IMR-90 (cell line): ENCODE measurements around the gene MBOAT1. TPM values are rescaled to one million over a fixed set of nuclear protein-coding genes. Genes with fewer than 3 reads are reported as not detected.

Experiments used
- ATAC-seq: fragments of 200-7000 bp; cut with Tn5 transposase; 2 replicates; pipeline ENCODE4 v1.9.1; 2020; ENCODE audit warnings: low read depth, mild to moderate bottlenecking, moderate library complexity
- BruUV-seq: library from RNA; stranded (reverse); fragments of 400-500 nt; replicated peaks from 2 replicates; lab custom pipeline; 2021; lab: Mats Ljungman, UMichigan
- CTCF ChIA-PET: fragments of 300-600 bp; formaldehyde crosslinking; extraction: SDS; loops from one replicate; lab custom pipeline; 2021; ENCODE audit warnings: antibody characterized with exemption; lab: Yijun Ruan, JAX
- POLR2A ChIA-PET: fragments of 300-600 bp; sonication (Branson Sonifier 250); formaldehyde crosslinking; loops from one replicate; lab custom pipeline; 2022; ENCODE audit warnings: antibody characterized with exemption; ENCODE audit not compliant: unreplicated experiment; lab: Charles Lee
- DNase-seq: peaks from one replicate; pipeline ENCODE4 v3.0.0; 2013
- H2AFZ ChIP-seq: replicated peaks from 2 replicates; pipeline ENCODE3; 2013; ENCODE audit warnings: low read length, mild to moderate bottlenecking; ENCODE audit not compliant: poor library complexity
- H2AK5ac ChIP-seq: 2 replicates; pipeline ENCODE4 v1.6.1; 2013; ENCODE audit warnings: low read depth, low read length, inconsistent platforms
- H2AK9ac ChIP-seq: replicated peaks from 2 replicates; pipeline ENCODE3; 2013; ENCODE audit warnings: mild to moderate bottlenecking, low read depth, low read length, moderate library complexity; ENCODE audit not compliant: poor library complexity
- H2BK120ac ChIP-seq: 2 replicates; pipeline ENCODE4 v1.6.1; 2013; ENCODE audit warnings: low read depth, low read length, inconsistent platforms
- H2BK15ac ChIP-seq: 3 replicates; pipeline ENCODE4 v1.6.1; 2013; ENCODE audit warnings: low read depth, low read length, inconsistent platforms
- H2BK20ac ChIP-seq: 2 replicates; pipeline ENCODE4 v1.6.1; 2013; ENCODE audit warnings: low read depth, mild to moderate bottlenecking, inconsistent platforms, low read length, moderate library complexity
- H2BK5ac ChIP-seq: 2 replicates; pipeline ENCODE4 v1.6.1; 2013; ENCODE audit warnings: mild to moderate bottlenecking, low read depth, low read length, inconsistent platforms; ENCODE audit not compliant: poor library complexity, severe bottlenecking
- H3K14ac ChIP-seq: replicated peaks from 2 replicates; pipeline ENCODE4 v1.6.1; 2013; ENCODE audit warnings: low read depth, low read length, inconsistent platforms
- H3K18ac ChIP-seq: 2 replicates; pipeline ENCODE4 v1.6.1; 2013; ENCODE audit warnings: low read depth, low read length, control low read depth
- H3K23ac ChIP-seq: 2 replicates; pipeline ENCODE4 v1.6.1; 2013; ENCODE audit warnings: low read depth, low read length, inconsistent platforms
- H3K27ac ChIP-seq: 2 replicates; pipeline ENCODE4 v1.5.1; 2013; ENCODE audit warnings: mild to moderate bottlenecking, control low read depth, low read length; ENCODE audit not compliant: insufficient read depth
- H3K27me3 ChIP-seq: 2 replicates; pipeline ENCODE4 v1.6.1; 2013; ENCODE audit warnings: low read length; ENCODE audit not compliant: control insufficient read depth, insufficient read depth
- H3K36me3 ChIP-seq: 2 replicates; pipeline ENCODE4 v1.6.1; 2013; ENCODE audit warnings: low read length, mixed read lengths; ENCODE audit not compliant: control insufficient read depth, insufficient read depth
- H3K4ac ChIP-seq: 2 replicates; pipeline ENCODE4 v1.6.1; 2013; ENCODE audit warnings: low read depth, low read length, inconsistent platforms
- H3K4me1 ChIP-seq: 2 replicates; pipeline ENCODE4 v1.6.1; 2013; ENCODE audit warnings: low read length, mixed read lengths; ENCODE audit not compliant: control insufficient read depth, insufficient read depth
- H3K4me2 ChIP-seq: 2 replicates; pipeline ENCODE4 v1.6.1; 2013; ENCODE audit warnings: low read depth, mild to moderate bottlenecking, control low read depth, low read length, moderate library complexity
- H3K4me3 ChIP-seq: 2 replicates; pipeline ENCODE4 v1.5.1; 2013; ENCODE audit warnings: low read depth, mild to moderate bottlenecking, control low read depth, low read length, moderate library complexity; ENCODE audit not compliant: insufficient read depth
- H3K56ac ChIP-seq: 2 replicates; pipeline ENCODE4 v1.6.1; 2013; ENCODE audit warnings: low read length, inconsistent platforms; ENCODE audit not compliant: insufficient read depth; ENCODE audit errors: extremely low read depth
- H3K79me1 ChIP-seq, 2 experiments: 2 replicates each; pipeline ENCODE4 v1.6.1; 2013; ENCODE audit warnings: low read length in 2 of 2, inconsistent platforms in 1 of 2, low read depth in 1 of 2
- H3K9ac ChIP-seq: 2 replicates; pipeline ENCODE4 v1.6.1; 2013; ENCODE audit warnings: low read depth, low read length, control low read depth
- H3K9me1 ChIP-seq: 2 replicates; pipeline ENCODE4 v1.6.1; 2013; ENCODE audit warnings: low read length, inconsistent platforms; ENCODE audit not compliant: insufficient read depth
- H3K9me3 ChIP-seq: 2 replicates; pipeline ENCODE4 v1.6.1; 2013; ENCODE audit warnings: low read length; ENCODE audit not compliant: control insufficient read depth, insufficient read depth
- H4K20me1 ChIP-seq: 2 replicates; pipeline ENCODE4 v1.6.1; 2013; ENCODE audit warnings: low read length, inconsistent platforms; ENCODE audit not compliant: insufficient read depth
- H4K5ac ChIP-seq: 2 replicates; pipeline ENCODE4 v1.6.1; 2013; ENCODE audit warnings: mild to moderate bottlenecking, low read depth, low read length, control low read depth
- H4K8ac ChIP-seq, 2 experiments: 2 replicates each; pipeline ENCODE4 v1.6.1; 2013; ENCODE audit warnings: low read depth in 2 of 2, low read length in 2 of 2, control low read depth in 1 of 2, inconsistent platforms in 1 of 2
- H4K91ac ChIP-seq: 2 replicates; pipeline ENCODE4 v1.6.1; 2013; ENCODE audit warnings: low read depth, low read length, inconsistent platforms; ENCODE audit not compliant: insufficient read depth
- BHLHE40 ChIP-seq: fragments of 150-350 bp; IDR thresholded peaks from 2 replicates; pipeline ENCODE4 v1.6.1; 2016; ENCODE audit warnings: mild to moderate bottlenecking, low read depth, low read length
- CEBPB ChIP-seq: IDR thresholded peaks from 2 replicates; pipeline ENCODE4 v1.6.1; 2012; ENCODE audit warnings: low read depth, low read length, improper control_type of control experiment
- CHD1 ChIP-seq: IDR thresholded peaks from 2 replicates; pipeline ENCODE4 v1.6.1; 2012; ENCODE audit warnings: low read depth, low read length, improper control_type of control experiment
- FOS ChIP-seq: fragments of 150-350 bp; IDR thresholded peaks from 2 replicates; pipeline ENCODE4 v1.6.1; 2016; ENCODE audit warnings: low read depth, low read length
- MAFK ChIP-seq: IDR thresholded peaks from 2 replicates; pipeline ENCODE4 v1.6.1; 2012; ENCODE audit warnings: low read depth, low read length, improper control_type of control experiment
- MAZ ChIP-seq: IDR thresholded peaks from 2 replicates; pipeline ENCODE4 v1.6.1; 2012; ENCODE audit warnings: low read depth, mild to moderate bottlenecking, low read length, improper control_type of control experiment, moderate library complexity, borderline replicate concordance
- MXI1 ChIP-seq: IDR thresholded peaks from 2 replicates; pipeline ENCODE4 v1.6.1; 2012; ENCODE audit warnings: low read depth, mild to moderate bottlenecking, low read length, moderate library complexity, borderline replicate concordance
- NFE2L2 ChIP-seq: fragments of 150-350 bp; IDR thresholded peaks from 2 replicates; pipeline ENCODE4 v1.6.1; 2016; ENCODE audit warnings: low read depth, mild to moderate bottlenecking, low read length
- POLR2A ChIP-seq: IDR thresholded peaks from 2 replicates; pipeline ENCODE4 v1.6.1; 2012; ENCODE audit warnings: mild to moderate bottlenecking, low read depth, low read length
- RAD21 ChIP-seq: IDR thresholded peaks from 2 replicates; pipeline ENCODE4 v1.6.1; 2012; ENCODE audit warnings: low read length, improper control_type of control experiment
- RCOR1 ChIP-seq: IDR thresholded peaks from 2 replicates; pipeline ENCODE4 v1.6.1; 2012; ENCODE audit warnings: mild to moderate bottlenecking, low read length, improper control_type of control experiment; ENCODE audit not compliant: insufficient replicate concordance
- RFX5 ChIP-seq: IDR thresholded peaks from 2 replicates; pipeline ENCODE4 v1.8.0; 2012; ENCODE audit warnings: low read depth, mild to moderate bottlenecking, low read length, moderate library complexity
- SMC3 ChIP-seq: fragments of 150-350 bp; IDR thresholded peaks from 2 replicates; pipeline ENCODE4 v1.6.1; 2016; ENCODE audit warnings: low read depth, mild to moderate bottlenecking, antibody characterized with exemption, low read length, moderate library complexity
- WGBS, 2 experiments: methylation state at CpG; one replicate each; pipeline versions ENCODE4 v1.1.5 to v1.1.7; 2013; ENCODE audit warnings: missing lambda C conversion rate in 2 of 2; ENCODE audit not compliant: insufficient read length in 1 of 2; ENCODE audit errors: extremely low coverage in 2 of 2; 5-methylcytosine and 5-hydroxymethylcytosine counted together
- dilution Hi-C: fragments of 300-500 bp; cut with HindIII; formaldehyde crosslinking; loops from one replicate; pipeline ENCODE4 v1.14.3; 2018; ENCODE audit warnings: low sequenced_read_pairs; ENCODE audit not compliant: unreplicated experiment
- in situ Hi-C: fragments of 300-500 bp; cut with MboI; formaldehyde crosslinking; loops from 3 replicates; pipeline ENCODE4 v1.14.3; 2019; ENCODE audit warnings: low sequenced_read_pairs, inconsistent platforms, mixed read lengths
- intact Hi-C: fragments of 100-400 bp; cut with micrococcal nuclease; formaldehyde crosslinking; loops from 2 replicates; pipeline ENCODE4 v1.10.0; 2022
- polyA plus RNA-seq, 3 experiments: library from polyadenylated mRNA; depleted of rRNA; stranded (reverse); fragments of >200 nt; gene quantifications; 2 replicates each; pipeline ENCODE4 v1.2.3, GENCODE V29; 2012; ENCODE audit warnings: low replicate concordance in 1 of 3
- total RNA-seq: library from RNA; depleted of rRNA; stranded (reverse); fragments of >200 nt; gene quantifications from 2 replicates; pipeline ENCODE4 v1.2.3, GENCODE V29; 2012
- TF ChIP-seq, protein P1 (sequence below): conservative IDR thresholded peaks from 2 replicates; pipeline ENCODE4 v1.5.1; 2012; ENCODE audit warnings: mild to moderate bottlenecking, low read depth, low read length, improper control_type of control experiment
- TF ChIP-seq, protein P2 (sequence below): fragments of 150-350 bp; IDR thresholded peaks from 2 replicates; pipeline ENCODE4 v1.6.1; 2017; ENCODE audit warnings: mild to moderate bottlenecking, antibody characterized with exemption, low read length, low read depth
- TF ChIP-seq, protein P3 (sequence below): fragments of 150-350 bp; IDR thresholded peaks from 2 replicates; pipeline ENCODE4 v1.6.1; 2016; ENCODE audit warnings: low read depth, mild to moderate bottlenecking, low read length, moderate library complexity, borderline replicate concordance

Gene MBOAT1
- total and polyA plus RNA-seq, 2 of the 4 experiments (the other 2 are of a cell fraction), result 1.6 to 4.7 TPM

DNA sequence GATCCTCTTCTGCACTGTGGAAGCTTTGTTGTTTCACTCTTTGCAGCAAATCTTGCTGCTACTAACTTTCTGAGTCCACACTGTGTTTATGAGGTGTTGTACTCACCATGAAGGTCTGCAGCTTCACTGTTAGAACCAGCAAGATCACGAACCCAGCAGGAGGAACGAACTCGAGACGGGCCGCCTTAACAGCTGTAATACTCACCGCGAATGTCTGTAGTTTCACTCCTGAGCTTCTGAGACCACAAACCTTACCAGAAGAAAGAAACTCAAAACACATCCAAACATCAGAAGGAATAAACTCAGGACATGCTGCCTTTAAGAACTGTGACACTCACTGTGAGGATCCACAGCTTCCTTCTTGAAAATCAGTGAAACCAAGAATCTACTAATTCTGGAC lies 48.1 kb upstream of the MBOAT1 start:
- H3K79me1 ChIP-seq, result no peaks in the 10 kb centered on the region
- no peaks in the 10 kb centered on the region for H3K36me3 ChIP-seq
- no peak overlapping the region for H3K9ac ChIP-seq
- H3K23ac ChIP-seq, result no peak overlapping the region
- no peak for TF ChIP-seq RCOR1
- TF ChIP-seq RFX5, result no peak
- TF ChIP-seq RAD21, result no peak
- TF ChIP-seq CEBPB, result no peak
- TF ChIP-seq, protein P1, sequence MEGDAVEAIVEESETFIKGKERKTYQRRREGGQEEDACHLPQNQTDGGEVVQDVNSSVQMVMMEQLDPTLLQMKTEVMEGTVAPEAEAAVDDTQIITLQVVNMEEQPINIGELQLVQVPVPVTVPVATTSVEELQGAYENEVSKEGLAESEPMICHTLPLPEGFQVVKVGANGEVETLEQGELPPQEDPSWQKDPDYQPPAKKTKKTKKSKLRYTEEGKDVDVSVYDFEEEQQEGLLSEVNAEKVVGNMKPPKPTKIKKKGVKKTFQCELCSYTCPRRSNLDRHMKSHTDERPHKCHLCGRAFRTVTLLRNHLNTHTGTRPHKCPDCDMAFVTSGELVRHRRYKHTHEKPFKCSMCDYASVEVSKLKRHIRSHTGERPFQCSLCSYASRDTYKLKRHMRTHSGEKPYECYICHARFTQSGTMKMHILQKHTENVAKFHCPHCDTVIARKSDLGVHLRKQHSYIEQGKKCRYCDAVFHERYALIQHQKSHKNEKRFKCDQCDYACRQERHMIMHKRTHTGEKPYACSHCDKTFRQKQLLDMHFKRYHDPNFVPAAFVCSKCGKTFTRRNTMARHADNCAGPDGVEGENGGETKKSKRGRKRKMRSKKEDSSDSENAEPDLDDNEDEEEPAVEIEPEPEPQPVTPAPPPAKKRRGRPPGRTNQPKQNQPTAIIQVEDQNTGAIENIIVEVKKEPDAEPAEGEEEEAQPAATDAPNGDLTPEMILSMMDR, result no peak
- no peak for TF ChIP-seq CHD1
- TF ChIP-seq, protein P2, sequence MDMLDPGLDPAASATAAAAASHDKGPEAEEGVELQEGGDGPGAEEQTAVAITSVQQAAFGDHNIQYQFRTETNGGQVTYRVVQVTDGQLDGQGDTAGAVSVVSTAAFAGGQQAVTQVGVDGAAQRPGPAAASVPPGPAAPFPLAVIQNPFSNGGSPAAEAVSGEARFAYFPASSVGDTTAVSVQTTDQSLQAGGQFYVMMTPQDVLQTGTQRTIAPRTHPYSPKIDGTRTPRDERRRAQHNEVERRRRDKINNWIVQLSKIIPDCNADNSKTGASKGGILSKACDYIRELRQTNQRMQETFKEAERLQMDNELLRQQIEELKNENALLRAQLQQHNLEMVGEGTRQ, result no peak
- TF ChIP-seq MXI1, result no peak
- TF ChIP-seq, protein P3, sequence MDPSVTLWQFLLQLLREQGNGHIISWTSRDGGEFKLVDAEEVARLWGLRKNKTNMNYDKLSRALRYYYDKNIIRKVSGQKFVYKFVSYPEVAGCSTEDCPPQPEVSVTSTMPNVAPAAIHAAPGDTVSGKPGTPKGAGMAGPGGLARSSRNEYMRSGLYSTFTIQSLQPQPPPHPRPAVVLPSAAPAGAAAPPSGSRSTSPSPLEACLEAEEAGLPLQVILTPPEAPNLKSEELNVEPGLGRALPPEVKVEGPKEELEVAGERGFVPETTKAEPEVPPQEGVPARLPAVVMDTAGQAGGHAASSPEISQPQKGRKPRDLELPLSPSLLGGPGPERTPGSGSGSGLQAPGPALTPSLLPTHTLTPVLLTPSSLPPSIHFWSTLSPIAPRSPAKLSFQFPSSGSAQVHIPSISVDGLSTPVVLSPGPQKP, result no peak
- no peak for TF ChIP-seq MAZ
- TF ChIP-seq BHLHE40, result no peak
- no peak for TF ChIP-seq POLR2A
- TF ChIP-seq MAFK, result no peak
- no peak for TF ChIP-seq FOS
- no peak for TF ChIP-seq NFE2L2
- TF ChIP-seq SMC3, result no peak
- H2BK120ac ChIP-seq, result no peak overlapping the region
- no peak overlapping the region for H3K27ac ChIP-seq
- H4K20me1 ChIP-seq, result no peaks in the 10 kb centered on the region
- H3K4ac ChIP-seq, result no peak overlapping the region
- no peak overlapping the region for H4K8ac ChIP-seq
- POLR2A ChIA-PET, result no interaction called here
- H3K14ac ChIP-seq, result no peak overlapping the region
- CTCF ChIA-PET, result no interaction called here
- H3K27me3 ChIP-seq, result no peaks in the 10 kb centered on the region
- no peak for ATAC-seq
- H3K4me1 ChIP-seq, result no peaks in the 10 kb centered on the region
- in situ Hi-C loops (no loop called here), intact Hi-C loops (no loop called here), dilution Hi-C loops (no loop called here)
- H3K9me3 ChIP-seq, result no peaks in the 10 kb centered on the region
- H2AFZ ChIP-seq, result no peak overlapping the region
- whole genome bisulfite sequencing, 2 experiments, result 96% methylated on average over 3 of the region's 7 CpGs; no CpG with 5 or more reads in 1 of the 2 experiments
- H3K56ac ChIP-seq, result no peak overlapping the region
- no peak overlapping the region for H4K91ac ChIP-seq
- H4K5ac ChIP-seq, result no peak overlapping the region
- no peaks in the 10 kb centered on the region for H3K9me1 ChIP-seq
- H2BK20ac ChIP-seq, result no peak overlapping the region
- no TSS peak for BruUV-seq
- no peak overlapping the region for H2BK15ac ChIP-seq
- no peak overlapping the region for H3K4me2 ChIP-seq
- DNase-seq, result no peak
- no peak overlapping the region for H2AK5ac ChIP-seq
- H2BK5ac ChIP-seq, result no peak overlapping the region
- no peak overlapping the region for H3K18ac ChIP-seq
- H3K4me3 ChIP-seq, result no peak overlapping the region
- H2AK9ac ChIP-seq, result no peak overlapping the region
